Choroid plexus epithelial cell (primary cell): ENCODE measurements around the gene U2AF2.

Source experiments
- DNase-seq: peaks from one replicate; pipeline ENCODE4 v3.0.0-alpha.2; 2010; ENCODE audit warnings: low read depth
- H3K4me3 ChIP-seq: 2 replicates; pipeline ENCODE4 v1.5.1; 2011; ENCODE audit warnings: low read depth, mild to moderate bottlenecking, control low read depth, low read length, moderate library complexity
- CTCF ChIP-seq: conservative IDR thresholded peaks from 2 replicates; pipeline ENCODE4 v1.5.1; 2011; ENCODE audit warnings: low read depth, mild to moderate bottlenecking, control low read depth, inconsistent platforms, low read length, moderate library complexity

The U2AF2 gene

GRCh38 chr19:55659822-55660221 is 5.0 kb downstream of the U2AF2 start:
- no peak for DNase-seq
- no peak overlapping the region for H3K4me3 ChIP-seq
- TF ChIP-seq CTCF = no peak

GRCh38 chr19:55660404-55660803 is 5.6 kb downstream of the U2AF2 start:
- no peak for TF ChIP-seq CTCF
- no peak for DNase-seq
- no peak overlapping the region for H3K4me3 ChIP-seq

- no peak overlapping the region for H3K4me3 ChIP-seq
- no peak for DNase-seq
- no peak for TF ChIP-seq CTCF
These were observed 6.2 kb downstream of the U2AF2 start for GRCh38 chr19:55660991-55661390.

GRCh38 chr19:55661826-55662225 is 7.0 kb downstream of the U2AF2 start:
- DNase-seq = no peak

GRCh38 chr19:55663846-55664536 is 9.2 kb downstream of the U2AF2 start:
- TF ChIP-seq CTCF = no peak
- H3K4me3 ChIP-seq = no peak overlapping the region
- no peak for DNase-seq

More at GRCh38 chr19:55661826-55662225, 7.0 kb downstream of the U2AF2 start:
- no peak for TF ChIP-seq CTCF
- no peak overlapping the region for H3K4me3 ChIP-seq

- TF ChIP-seq CTCF = no peak
- H3K4me3 ChIP-seq = no peak overlapping the region
- DNase-seq = no peak
These were observed 11.6 kb downstream of the U2AF2 start for GRCh38 chr19:55666343-55667005.

- no peak overlapping the region for H3K4me3 ChIP-seq
- no peak for DNase-seq
- TF ChIP-seq CTCF = no peak
These were observed 12.2 kb downstream of the U2AF2 start for GRCh38 chr19:55667006-55667381.
